SH-SY5Y (cell line): ENCODE measurements around the gene EEA1.

ENCODE experiments used
- GATA2 ChIP-seq: IDR thresholded peaks from 2 replicates; pipeline ENCODE4 v1.6.1; 2011; ENCODE audit warnings: mild to moderate bottlenecking, low read depth, low read length
- GATA3 ChIP-seq: IDR thresholded peaks from 2 replicates; pipeline ENCODE4 v1.6.1; 2011; ENCODE audit warnings: low read depth, mild to moderate bottlenecking, low read length, moderate library complexity

Gene EEA1

DNA sequence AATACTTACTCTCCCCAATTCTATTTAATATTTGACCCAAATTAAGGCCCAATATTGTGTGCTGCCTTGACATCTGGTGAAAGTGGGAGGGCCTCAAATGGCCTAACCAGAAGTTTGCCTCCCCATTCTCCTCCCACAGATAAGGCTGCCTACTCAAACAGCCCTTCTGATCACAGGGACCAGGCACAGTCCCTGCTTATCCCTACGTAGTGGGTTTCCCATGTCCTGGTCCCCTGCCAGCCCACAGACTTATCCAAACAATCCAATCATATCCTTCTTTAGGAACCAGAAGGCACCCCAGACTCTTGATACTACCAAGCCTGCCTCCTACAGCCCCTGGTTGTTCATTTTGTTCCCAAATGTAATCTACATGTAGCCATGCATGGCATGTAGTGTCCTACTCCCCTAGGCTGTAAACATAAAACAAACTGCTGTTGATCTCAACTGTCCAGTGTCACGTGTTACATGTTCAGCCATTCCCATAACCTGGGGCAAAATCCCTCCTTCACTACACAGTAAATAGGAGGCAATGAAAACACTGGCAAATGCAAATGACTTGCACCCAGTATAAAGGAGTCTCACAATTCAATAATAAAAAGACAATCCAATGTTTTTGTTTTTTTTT lies 49.3 kb downstream of the EEA1 start:
- TF ChIP-seq GATA2 (no peak), GATA3 (no peak)

DNA sequence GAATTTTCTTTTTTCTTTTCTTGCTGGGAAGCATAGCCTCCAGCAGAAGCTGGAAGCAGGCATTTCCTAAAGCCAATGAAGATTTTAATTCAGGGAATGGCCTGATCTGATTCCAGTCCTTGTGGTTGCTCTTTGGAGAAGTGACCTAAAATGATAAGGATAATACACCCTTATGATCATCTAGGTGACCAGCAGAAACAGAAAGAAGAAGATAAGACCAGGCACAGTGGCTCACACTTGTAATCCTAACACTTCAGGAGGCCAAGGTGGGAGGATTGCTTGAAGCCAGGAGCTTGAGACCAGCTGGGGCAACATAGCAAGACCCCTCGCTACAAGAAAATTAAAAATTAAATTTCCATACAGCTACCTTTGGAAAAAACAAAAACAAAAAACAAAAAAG lies 51.2 kb downstream of the EEA1 start:
- TF ChIP-seq GATA3, result no peak
- TF ChIP-seq GATA2, result no peak

DNA sequence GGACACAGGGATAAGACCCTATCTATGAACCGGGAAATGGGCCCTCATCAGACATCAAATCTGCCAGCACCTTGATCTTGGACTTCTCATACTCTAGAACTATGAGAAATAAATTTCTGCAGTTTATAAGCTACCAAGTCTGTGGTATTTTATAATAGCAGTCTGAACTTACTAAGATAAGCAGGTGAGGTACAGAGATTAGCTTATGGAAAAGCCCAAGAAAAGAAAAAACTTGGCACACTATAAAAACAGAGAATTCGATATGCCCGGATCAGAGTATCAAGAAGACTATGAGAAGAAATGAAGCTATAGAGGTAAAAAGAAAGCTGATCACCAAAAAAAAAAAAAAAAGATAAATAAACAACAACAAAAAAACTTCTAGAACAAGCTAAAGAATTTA lies 52.6 kb downstream of the EEA1 start:
- TF ChIP-seq GATA2, result no peak
- TF ChIP-seq GATA3, result no peak

DNA sequence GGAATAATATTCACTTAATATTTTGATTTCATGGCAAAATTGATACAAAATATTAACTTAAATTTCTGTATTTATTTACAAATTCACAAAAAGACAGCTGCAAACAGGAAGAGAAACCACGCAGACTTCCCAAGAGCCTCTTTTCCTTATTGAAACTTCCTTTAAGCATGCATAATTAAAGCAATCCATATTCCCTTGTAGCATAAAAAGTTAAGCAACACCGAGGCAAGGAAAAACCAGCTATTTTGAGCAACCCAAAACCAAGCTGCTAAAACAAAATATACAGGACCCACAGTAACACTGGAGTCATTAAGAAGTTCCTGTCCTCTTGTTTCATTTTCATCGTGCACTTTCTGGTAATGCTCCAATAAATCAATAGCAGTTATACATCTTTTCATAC lies 58.0 kb downstream of the EEA1 start:
- TF ChIP-seq GATA2 (no peak), GATA3 (no peak)

DNA sequence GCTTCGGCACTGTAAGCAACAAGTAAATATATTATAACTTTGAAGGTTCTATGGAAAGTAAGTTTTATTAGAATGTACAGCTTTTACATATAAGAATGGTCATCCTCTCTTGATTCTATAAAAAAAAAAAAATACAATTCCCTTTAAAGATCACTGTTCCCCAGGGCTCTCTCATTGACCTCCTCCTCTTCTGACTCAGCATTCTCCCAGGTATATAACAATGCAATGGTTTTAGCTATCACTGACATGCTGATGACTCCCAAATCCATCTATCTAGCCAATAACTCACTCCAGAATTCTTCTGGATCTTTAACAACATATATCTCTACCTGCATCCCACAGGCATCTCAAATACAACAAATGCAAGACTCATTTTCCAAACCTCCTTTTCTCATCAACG lies 62.7 kb downstream of the EEA1 start:
- TF ChIP-seq GATA3, result no peak
- no peak for TF ChIP-seq GATA2

DNA sequence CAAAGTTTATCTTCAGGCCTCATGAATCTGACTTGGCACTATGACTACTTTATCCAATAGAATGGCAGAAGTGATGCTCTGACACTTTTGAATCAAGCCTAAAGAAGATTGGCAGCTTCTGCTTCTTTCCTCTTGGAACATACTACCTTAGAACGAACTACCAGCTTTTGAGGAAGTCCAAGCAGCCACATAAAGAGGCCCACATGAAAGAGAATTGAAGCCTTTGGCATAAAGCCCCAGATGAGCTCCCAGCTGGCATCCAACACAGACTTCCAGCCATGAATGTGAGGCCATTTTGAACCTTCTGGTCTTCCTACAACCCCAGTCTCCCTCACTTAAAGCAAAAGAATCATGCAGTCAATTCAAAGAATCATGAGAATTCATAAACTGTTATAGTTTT lies 65.8 kb downstream of the EEA1 start:
- TF ChIP-seq GATA2, result no peak
- TF ChIP-seq GATA3, result no peak

DNA sequence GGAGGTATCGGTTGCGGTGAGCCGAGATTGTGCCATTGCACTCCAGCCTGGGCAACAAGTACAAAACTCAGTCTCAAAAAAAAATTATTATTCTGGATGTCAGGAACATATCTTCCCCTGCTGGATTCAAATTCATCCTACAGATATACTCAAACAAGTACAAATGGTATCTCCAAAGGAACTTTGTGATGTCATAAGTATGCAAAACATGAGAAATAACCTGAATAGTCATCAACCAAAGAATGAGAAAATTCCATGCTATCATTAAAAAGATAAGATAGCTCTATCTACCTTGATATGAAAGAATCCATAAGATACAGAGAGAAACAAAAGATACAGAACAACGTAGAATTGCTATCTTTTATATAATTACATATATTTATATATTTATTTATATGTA lies 67.7 kb downstream of the EEA1 start:
- no peak for TF ChIP-seq GATA3
- TF ChIP-seq GATA2, result no peak

DNA sequence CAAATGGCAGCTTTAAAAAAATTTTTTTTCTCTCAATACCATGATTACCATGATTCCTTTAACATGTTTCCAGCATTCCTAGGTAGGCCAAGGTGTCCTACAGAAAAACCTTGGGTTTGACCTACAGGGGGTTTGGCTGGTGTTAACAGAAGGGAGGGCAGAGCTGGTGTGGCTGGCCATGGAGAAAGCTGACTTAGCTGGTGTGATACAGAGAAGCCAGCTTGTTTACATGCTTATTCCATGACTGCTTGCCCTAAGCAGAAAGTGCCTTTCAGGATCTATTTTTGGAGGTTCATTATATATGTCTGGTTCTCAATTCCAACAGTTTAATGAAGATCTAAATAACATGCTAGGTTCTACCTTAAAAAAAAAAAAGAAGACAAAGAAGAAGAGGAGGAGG lies 68.6 kb downstream of the EEA1 start:
- TF ChIP-seq GATA3, result no peak

DNA sequence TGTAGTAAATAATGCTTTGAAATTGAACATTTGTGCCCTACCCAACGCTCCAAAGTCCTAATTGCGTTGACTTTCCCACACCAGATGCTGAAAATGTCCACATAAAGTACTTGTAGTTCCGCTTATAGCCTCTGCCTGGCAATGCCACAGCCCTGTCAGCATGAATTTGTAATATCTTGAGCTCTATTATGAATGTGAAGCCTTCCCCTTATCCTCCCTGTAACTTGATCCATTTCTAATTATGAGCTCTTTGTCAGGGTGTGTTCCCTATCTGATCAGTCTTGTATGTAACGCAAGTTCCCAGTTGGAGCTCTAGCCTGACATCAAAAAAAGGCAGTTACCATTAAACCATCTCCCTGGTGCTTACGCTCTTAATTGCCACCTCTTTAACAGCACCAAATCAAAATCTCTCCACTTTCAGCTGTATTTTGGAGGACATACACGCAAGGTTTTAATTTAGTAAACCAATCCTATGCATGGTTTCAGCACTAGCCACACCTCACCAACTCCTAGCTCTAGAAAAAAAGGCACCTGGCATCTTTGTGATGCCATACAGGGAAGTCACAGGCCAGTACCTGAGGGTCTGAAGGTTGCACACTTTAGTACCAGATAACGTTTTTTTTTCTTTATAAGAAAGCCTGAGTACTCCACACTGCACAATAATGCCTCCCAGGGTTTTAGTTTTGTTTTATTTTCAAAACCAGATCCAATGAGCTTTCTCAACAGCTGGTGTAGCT lies 69.3 kb downstream of the EEA1 start:
- TF ChIP-seq GATA2, result no peak
- TF ChIP-seq GATA3, result no peak

DNA sequence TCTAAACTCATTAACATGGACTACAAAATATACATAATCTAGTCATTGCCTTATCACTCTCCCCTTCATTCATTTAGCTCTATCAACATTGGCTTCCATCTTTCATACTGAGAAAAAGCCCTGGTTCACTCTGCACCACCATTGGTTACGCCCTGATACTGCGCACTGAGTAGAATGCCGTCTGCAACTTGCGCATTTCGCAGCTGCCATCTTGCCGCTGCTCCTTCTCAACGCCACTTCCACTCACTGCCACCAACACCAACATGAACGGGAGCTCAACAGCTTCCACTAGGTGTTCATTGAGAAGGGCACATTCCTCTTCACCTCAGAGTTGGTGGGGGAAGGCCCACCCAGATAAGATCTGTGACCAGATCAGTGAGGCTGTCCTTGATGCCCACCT lies 71.3 kb downstream of the EEA1 start:
- TF ChIP-seq GATA2, result no peak
- no peak for TF ChIP-seq GATA3

DNA sequence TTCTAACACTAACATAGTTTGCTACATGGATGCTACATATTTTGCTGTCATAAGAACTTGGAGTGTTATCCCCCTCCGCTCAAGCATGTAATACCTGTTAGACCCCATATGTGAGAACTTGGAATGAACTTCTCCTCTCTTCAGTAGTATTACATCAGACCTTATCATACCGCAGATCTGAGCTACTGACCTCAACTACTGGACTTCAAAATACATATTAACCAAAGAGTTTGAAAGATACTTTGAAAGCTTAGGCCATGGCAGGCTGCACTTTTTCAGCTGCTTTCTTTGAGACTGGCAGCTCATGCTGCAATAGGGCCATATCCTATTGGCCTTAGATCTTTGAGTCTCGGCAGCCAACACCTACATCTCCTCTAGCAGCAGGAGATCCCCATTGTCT lies 74.8 kb downstream of the EEA1 start:
- no peak for TF ChIP-seq GATA3
- no peak for TF ChIP-seq GATA2

DNA sequence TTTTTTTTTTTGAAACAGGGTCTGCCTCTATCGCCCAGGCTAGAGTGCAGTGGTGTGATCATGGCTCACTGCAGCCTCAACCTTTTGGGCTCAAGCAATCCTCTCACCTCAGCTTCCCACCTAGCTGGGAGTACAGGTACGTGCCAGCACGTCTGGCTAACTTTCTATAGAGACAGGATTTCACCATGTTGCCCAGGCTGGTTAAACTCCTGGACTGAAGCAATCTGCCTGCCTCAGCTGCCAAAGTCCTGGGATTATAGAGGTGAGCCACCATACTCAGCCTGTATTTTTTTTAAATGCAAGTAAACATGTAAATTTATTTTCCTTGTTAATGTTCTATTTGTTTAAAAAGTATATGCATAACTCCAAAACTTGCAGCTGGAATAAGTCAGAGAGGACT lies 80.4 kb downstream of the EEA1 start:
- TF ChIP-seq GATA2 (no peak), GATA3 (no peak)

DNA sequence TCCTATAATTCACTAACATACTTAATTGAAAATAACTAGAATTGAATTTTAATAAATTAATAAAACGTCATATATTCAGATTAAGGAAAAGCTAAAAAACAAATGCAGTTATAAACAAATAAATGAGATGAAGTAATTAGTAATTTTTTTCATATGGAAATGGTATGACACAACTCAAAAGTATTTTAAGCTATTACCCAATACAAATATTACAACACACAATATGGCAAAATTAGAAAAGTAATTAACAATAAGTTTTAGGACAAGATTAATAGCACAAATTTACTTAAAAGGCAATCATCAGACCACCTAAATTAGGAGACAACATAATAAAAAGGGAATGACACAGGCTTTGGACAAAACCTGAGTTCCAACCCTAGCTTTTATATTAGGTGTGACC lies 81.7 kb downstream of the EEA1 start:
- TF ChIP-seq GATA3 (no peak), GATA2 (no peak)

DNA sequence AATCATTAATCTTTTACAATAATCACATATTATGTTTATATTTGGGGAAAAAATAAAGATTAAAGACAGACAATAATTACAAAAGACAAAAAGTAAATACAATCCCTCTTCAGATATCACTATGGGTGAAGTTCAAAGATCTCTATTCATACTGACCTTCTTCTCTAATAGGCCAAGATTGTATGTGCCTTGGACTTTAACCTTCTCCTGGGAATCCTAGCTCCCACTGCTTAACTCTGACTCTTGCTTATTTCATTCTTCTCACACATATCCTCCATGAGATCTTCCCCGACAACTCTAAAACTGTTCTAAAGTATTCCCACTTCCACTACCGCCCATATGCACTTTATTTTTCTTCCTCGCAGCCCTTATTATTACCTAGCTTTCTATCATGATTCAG lies 83.8 kb downstream of the EEA1 start:
- TF ChIP-seq GATA3 (no peak), GATA2 (no peak)

DNA sequence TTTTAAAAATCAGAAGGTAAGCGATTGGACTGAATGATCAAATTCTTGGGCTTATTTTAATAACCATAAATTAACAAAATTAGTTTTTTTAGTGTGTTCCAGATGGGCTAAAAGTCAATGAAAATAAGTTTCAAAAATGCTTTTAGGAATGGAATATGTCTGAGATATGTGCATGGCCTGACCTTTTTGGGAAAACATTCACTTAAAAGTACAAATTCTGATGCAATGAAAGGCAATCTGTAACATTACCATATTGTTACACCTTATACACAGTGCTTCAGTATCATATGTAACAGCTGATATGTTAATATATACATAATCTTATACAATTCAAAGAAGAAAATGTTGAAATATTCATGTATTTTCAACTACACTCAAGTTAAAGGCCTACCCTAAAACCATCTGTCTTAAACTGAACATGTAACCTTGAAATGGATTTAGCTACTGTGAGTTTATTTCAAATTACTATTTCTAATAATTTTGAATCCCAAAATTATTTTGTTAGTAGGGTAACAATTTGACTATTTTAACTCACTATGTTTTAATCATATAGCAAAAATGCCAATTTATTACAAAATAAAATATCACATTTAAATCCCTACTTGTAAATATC lies 84.8 kb downstream of the EEA1 start:
- no peak for TF ChIP-seq GATA2
- TF ChIP-seq GATA3, result no peak
